Measurements from ENCODE around the gene KPNB1.

KPNB1 gene

GRCh38 chr17:47641202-47641601, 8.5 kb upstream of the KPNB1 start:
- ChIA-PET CTCF (interaction anchor here (1.2 kb wide), 1 partner anchor 11 kb away, joined by 4 read pairs; no protein-coding TSS in a partner anchor), POLR2A (no interaction called here)
- no peak for DNase-seq (ENCODE audit: extremely low spot score)
- TF ChIP-seq, protein P1, sequence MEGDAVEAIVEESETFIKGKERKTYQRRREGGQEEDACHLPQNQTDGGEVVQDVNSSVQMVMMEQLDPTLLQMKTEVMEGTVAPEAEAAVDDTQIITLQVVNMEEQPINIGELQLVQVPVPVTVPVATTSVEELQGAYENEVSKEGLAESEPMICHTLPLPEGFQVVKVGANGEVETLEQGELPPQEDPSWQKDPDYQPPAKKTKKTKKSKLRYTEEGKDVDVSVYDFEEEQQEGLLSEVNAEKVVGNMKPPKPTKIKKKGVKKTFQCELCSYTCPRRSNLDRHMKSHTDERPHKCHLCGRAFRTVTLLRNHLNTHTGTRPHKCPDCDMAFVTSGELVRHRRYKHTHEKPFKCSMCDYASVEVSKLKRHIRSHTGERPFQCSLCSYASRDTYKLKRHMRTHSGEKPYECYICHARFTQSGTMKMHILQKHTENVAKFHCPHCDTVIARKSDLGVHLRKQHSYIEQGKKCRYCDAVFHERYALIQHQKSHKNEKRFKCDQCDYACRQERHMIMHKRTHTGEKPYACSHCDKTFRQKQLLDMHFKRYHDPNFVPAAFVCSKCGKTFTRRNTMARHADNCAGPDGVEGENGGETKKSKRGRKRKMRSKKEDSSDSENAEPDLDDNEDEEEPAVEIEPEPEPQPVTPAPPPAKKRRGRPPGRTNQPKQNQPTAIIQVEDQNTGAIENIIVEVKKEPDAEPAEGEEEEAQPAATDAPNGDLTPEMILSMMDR (IDR thresholded peaks at IDR 0.05; ENCODE audit: control extremely low read depth, extremely low read depth, low read depth, missing control alignments) = no peak

DNA sequence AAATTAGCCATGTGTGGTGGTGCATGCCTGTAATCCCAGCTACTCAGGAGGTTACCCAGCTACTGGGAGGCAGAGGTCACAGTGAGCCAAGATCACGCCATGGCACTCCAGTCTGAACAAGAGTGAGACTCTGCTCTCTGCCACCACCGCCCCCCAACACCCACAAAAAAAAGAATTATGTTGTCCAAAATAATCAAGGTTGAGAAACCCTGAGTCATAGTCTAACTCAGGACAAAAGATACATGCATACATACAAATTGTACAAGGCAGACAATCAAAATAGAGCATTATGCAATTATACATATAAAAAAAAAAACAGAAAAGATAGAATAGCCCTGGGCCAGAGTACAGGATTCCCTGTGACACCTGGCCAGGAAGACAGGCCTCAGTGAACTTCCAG, 6.6 kb upstream of the KPNB1 start:
- CTCF ChIA-PET = interaction anchor here (1.0 to 1.4 kb wide), 3 partner anchors 11 to 27 kb away, joined by 3 to 4 read pairs (median 3); no protein-coding TSS in a partner anchor
- TF ChIP-seq, protein P1 (IDR thresholded peaks at IDR 0.05; ENCODE audit: control extremely low read depth, extremely low read depth, low read depth, missing control alignments) = no peak
- DNase-seq (ENCODE audit: extremely low spot score) = no peak
- POLR2A ChIA-PET = interaction anchor here (0.7 kb wide), 1 partner anchor 51 kb away, joined by 6 read pairs; the partner anchor contains the start of gene TBKBP1

DNA sequence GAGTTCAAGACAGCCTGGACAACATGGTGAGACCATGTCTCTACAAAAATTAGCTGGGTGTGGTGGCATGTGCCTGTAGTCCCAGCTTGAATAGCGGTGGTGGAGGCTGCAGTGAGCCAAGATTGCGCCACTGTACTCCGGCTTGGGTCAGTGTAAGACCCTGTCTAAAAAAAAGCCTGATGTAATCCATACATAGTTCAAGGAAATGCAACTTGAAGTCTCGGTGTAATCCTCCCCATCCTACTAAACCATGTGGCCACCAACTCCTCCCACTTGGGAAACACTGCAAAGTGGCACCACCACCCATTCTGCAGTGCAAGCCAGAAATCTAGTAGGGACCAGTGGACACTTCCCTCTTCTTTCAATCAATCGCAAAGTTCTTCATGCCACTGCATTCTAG, 5.4 kb upstream of the KPNB1 start:
- DNase-seq (ENCODE audit: extremely low spot score) = no peak
- POLR2A ChIA-PET = no interaction called here
- TF ChIP-seq, protein P1 (IDR thresholded peaks at IDR 0.05; ENCODE audit: control extremely low read depth, extremely low read depth, low read depth, missing control alignments) = no peak
- CTCF ChIA-PET = interaction anchor here (1.0 to 1.8 kb wide), 3 partner anchors 10 to 28 kb away, joined by 3 to 4 read pairs (median 4); no protein-coding TSS in a partner anchor

DNA sequence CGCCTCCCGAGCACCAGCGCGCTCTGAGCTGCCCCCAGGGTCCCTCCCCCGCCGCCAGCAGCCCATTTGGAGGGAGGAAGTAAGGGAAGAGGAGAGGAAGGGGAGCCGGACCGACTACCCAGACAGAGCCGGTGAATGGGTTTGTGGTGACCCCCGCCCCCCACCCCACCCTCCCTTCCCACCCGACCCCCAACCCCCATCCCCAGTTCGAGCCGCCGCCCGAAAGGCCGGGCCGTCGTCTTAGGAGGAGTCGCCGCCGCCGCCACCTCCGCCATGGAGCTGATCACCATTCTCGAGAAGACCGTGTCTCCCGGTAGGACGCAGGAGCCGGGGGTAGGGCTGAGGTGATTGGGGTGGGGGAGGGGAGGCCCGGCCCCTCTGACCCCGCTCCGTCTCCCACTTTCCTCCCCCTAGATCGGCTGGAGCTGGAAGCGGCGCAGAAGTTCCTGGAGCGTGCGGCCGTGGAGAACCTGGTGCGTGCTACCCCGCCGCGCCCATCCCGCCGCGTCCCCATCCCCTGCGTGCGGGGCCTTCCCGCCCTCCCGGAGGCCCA, 329 bp downstream of the KPNB1 start:
- DNase-seq (ENCODE audit: extremely low spot score) = peak; percentile 60
- POLR2A ChIA-PET = interaction anchor here (0.6 to 1.6 kb wide), 3 partner anchors 14 to 272 kb away, joined by 3 to 11 read pairs (median 3); no protein-coding TSS in a partner anchor
- TF ChIP-seq, protein P1 (IDR thresholded peaks at IDR 0.05; ENCODE audit: control extremely low read depth, extremely low read depth, low read depth, missing control alignments) = no peak
- CTCF ChIA-PET = interaction anchor here (0.7 to 5.5 kb wide), 11 partner anchors 13 to 325 kb away, joined by 3 to 28 read pairs (median 3); partner anchors contain the start of genes SCRN2 and TBX21

DNA sequence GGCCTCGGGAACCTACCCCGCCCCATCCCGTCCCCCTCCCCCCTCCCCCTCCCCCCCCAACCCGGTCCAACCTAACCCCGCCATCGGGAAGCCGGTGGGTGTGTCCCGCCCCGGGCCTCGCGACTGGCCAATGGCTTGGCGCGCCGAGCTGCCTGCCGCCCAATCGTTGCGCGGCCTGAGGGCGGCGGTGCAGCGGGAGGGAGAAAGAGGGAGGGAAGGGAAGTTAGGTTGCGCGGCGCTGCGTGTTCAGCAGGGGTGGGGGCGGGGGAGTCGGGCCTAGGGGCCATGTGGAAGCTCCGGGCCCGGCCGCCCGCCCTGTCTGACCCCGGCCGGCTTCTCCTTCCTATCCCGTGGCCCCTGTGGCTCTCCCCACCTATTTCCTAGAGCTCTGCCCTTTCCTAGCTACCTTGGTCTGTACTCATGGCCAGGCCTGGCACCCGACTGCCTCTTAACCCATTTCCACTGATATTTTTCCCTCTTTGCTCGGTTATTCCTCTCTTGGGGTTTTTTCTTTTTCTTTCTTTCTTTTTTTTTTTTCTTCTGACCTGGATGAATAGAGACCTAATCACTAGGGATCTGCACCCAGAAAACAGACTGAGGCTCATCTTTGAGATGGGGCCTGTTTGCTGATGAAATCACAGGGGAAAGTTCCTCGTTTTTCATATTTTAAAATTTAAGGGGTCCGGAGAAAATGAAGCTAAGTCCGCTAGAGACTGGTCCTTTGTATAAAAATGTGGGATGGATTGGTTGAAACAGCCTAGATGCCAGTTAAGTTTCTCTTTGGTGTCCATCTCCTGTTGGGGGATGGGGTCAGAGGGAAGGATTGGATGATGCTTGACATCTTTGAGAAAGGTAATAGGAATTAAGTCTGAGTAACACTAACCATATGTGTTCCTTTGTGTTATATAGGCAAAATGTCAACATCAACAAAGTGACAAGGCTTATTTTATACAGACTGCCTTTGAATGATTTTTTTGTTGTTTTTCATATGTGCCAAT, 1.1 kb downstream of the KPNB1 start:
- CTCF ChIA-PET = interaction anchor here (0.7 to 5.5 kb wide), 9 partner anchors 12 to 326 kb away, joined by 3 to 28 read pairs (median 3); partner anchors contain the start of gene SCRN2
- POLR2A ChIA-PET = interaction anchor here (0.6 to 1.6 kb wide), 2 partner anchors 13 to 134 kb away, joined by 4 to 11 read pairs; no protein-coding TSS in a partner anchor
- peak; percentile 93 for DNase-seq (ENCODE audit: extremely low spot score)
- TF ChIP-seq, protein P1 (IDR thresholded peaks at IDR 0.05; ENCODE audit: control extremely low read depth, extremely low read depth, low read depth, missing control alignments) = no peak

DNA sequence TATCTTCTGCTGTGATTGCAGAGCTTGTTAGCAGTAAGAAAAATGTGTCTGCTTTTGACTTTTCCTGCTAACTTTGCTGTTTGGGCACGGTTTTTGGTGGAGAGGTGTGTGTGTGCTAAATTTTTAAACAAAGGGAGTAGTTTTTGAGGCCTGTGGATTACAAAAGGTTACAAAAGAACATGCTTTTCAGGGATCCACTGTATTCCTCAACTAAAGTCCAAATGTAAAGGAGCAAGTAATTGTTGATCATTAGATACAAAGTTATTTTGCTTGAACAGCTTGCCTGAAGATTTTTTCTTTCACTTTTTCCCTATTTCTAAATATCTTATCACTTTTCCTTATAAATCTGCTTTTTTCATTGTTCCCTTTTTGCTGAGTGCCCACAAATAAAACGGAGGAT, 2.0 kb downstream of the KPNB1 start:
- ChIA-PET POLR2A (no interaction called here), CTCF (interaction anchor here (1.2 to 2.3 kb wide), 4 partner anchors 11 to 46 kb away, joined by 3 to 23 read pairs (median 6); no protein-coding TSS in a partner anchor)
- TF ChIP-seq, protein P1 (IDR thresholded peaks at IDR 0.05; ENCODE audit: control extremely low read depth, extremely low read depth, low read depth, missing control alignments) = no peak
- DNase-seq (ENCODE audit: extremely low spot score) = no peak

All from GM10248 (cell line).